ENCODE data around the gene FAM170B. TPM values are rescaled to one million over a fixed set of nuclear protein-coding genes. Genes with fewer than 3 reads are reported as not detected.

The FAM170B gene
- total RNA-seq, 1 experiment from 2014 or later = not detected

DNA sequence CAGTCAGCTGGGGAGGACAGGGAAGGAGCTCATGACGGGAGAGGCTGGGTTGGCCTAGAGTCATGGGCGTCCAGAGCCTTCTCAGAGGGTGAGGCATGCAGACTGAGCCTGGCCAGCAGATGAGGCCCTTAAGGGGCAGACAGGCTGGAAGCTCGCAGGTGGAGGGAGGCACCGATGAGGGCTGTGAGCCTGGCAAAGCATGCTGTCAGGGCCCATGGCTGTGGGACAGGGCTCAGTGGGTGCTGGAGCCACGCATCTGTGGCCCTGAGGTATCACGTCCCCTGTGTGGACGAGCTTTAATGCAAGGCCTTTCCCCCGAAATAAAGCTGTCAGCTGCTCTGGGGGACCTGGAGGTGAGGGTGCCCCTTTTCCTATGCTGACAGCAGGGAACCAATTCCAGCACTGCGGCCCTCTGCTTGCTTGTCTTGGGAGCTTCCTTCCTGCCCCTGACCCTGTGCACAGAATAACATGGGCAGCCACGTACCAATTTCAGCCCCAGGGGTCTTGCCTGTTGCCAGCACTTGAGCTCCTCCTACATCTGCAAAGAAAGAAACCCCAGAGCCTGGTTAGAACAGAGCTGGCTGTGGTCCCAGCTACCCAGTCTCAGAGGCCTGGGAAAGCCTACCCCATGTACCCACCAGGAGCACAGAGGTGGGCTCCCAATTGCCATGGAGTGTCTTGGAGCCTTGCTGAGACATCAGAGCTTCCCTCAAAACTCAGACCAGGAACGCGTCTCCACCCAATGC is 33.8 kb upstream of the FAM170B start:
- H3K9me3 ChIP-seq (ENCODE audit: control insufficient read depth, insufficient read depth, low read depth, low read length) = no peaks in the 10 kb centered on the region
- H3K27ac ChIP-seq (ENCODE audit: low read length) = no peak overlapping the region
- ATAC-seq (no peak), DNase-seq (ENCODE audit: low read depth, low spot score) (no peak)
- intact Hi-C loops (cut with micrococcal nuclease; ENCODE audit: unreplicated experiment) (no loop called here), in situ Hi-C loops (cut with HindIII; ENCODE audit: low pct_unique_long_range_greater_than_20kb, low sequenced_read_pairs) (no loop called here)
- CTCF ChIA-PET = no interaction called here
- no peak overlapping the region for H3K4me3 ChIP-seq (ENCODE audit: low read depth in 2 of 2, low read length in 2 of 2)
- POLR2A ChIA-PET = interaction anchor here (0.7 kb wide), 1 partner anchor 11 kb away, joined by 3 read pairs; no protein-coding TSS in a partner anchor
- no peaks in the 10 kb centered on the region for H3K36me3 ChIP-seq (ENCODE audit: control insufficient read depth, insufficient read depth, low read length)
- TF ChIP-seq, protein P1, sequence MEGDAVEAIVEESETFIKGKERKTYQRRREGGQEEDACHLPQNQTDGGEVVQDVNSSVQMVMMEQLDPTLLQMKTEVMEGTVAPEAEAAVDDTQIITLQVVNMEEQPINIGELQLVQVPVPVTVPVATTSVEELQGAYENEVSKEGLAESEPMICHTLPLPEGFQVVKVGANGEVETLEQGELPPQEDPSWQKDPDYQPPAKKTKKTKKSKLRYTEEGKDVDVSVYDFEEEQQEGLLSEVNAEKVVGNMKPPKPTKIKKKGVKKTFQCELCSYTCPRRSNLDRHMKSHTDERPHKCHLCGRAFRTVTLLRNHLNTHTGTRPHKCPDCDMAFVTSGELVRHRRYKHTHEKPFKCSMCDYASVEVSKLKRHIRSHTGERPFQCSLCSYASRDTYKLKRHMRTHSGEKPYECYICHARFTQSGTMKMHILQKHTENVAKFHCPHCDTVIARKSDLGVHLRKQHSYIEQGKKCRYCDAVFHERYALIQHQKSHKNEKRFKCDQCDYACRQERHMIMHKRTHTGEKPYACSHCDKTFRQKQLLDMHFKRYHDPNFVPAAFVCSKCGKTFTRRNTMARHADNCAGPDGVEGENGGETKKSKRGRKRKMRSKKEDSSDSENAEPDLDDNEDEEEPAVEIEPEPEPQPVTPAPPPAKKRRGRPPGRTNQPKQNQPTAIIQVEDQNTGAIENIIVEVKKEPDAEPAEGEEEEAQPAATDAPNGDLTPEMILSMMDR (IDR thresholded peaks at IDR 0.05) = no peak
- no peak for TF ChIP-seq SIN3A (IDR thresholded peaks at IDR 0.05; ENCODE audit: borderline replicate concordance, insufficient read depth, low read depth, low read length)
- no peak for TF ChIP-seq TCF7L2 (IDR thresholded peaks at IDR 0.05; ENCODE audit: low read depth, low read length)
- no peak for TF ChIP-seq POLR2AphosphoS5 (IDR thresholded peaks at IDR 0.05; ENCODE audit: low read depth, low read length)
- TF ChIP-seq, protein P2, sequence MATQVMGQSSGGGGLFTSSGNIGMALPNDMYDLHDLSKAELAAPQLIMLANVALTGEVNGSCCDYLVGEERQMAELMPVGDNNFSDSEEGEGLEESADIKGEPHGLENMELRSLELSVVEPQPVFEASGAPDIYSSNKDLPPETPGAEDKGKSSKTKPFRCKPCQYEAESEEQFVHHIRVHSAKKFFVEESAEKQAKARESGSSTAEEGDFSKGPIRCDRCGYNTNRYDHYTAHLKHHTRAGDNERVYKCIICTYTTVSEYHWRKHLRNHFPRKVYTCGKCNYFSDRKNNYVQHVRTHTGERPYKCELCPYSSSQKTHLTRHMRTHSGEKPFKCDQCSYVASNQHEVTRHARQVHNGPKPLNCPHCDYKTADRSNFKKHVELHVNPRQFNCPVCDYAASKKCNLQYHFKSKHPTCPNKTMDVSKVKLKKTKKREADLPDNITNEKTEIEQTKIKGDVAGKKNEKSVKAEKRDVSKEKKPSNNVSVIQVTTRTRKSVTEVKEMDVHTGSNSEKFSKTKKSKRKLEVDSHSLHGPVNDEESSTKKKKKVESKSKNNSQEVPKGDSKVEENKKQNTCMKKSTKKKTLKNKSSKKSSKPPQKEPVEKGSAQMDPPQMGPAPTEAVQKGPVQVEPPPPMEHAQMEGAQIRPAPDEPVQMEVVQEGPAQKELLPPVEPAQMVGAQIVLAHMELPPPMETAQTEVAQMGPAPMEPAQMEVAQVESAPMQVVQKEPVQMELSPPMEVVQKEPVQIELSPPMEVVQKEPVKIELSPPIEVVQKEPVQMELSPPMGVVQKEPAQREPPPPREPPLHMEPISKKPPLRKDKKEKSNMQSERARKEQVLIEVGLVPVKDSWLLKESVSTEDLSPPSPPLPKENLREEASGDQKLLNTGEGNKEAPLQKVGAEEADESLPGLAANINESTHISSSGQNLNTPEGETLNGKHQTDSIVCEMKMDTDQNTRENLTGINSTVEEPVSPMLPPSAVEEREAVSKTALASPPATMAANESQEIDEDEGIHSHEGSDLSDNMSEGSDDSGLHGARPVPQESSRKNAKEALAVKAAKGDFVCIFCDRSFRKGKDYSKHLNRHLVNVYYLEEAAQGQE (IDR thresholded peaks at IDR 0.05; ENCODE audit: insufficient read depth in 1 of 2, low read depth in 2 of 2, low read length in 1 of 2) = no peak
- no peaks in the 10 kb centered on the region for H3K4me1 ChIP-seq (ENCODE audit: control insufficient read depth, insufficient read depth, low read length)
- no peaks in the 10 kb centered on the region; the same call in 1 of the 2 replicates for H3K27me3 ChIP-seq (ENCODE audit: control insufficient read depth, insufficient read depth, low read length)
- no TSS peak for BruUV-seq (replicated peaks)

DNA sequence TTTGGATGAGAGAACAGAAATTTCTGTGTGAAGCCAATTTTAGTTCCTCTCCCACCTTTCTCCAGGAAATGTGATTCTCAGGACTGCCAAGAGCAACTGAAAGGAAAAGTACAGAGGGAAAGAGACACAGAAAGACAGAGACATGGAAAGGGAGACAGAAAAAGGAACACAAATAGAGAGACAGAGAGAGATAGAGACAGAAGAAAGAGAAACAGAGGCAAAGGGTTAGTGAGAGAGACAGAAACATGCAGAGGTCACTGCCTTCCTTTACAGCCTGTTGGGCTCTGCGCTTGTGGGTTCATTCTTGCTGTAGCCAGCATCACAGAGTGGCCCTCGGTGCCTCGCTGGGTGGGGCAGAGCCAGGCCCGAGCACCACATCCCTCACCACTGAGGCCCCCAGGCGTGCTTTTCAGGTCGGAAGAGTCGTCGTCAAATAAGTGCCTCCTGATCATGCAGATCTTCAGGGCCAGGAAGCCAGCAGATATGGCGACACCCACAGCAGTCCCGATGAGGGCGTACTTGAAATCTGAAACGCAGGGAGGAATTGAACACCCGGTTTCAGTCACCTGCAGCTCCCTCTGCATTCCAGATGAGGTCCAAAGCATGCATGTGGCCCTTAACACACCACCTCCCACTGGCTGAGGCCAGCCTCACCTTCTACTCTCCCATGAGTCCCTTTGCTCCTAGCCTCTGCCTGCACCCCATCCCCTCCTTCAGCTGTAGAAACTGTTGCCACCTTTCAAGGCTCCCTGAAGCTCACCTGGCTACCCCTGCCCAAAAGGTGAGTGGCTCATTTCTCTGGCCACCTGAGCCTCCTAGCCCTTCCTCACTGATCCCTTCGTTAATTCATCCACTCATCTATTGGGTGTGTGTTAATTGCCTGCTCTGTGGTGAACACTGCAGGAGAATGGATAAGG is 32.9 kb upstream of the FAM170B start:
- no TSS peak for BruUV-seq (replicated peaks)
- H3K27me3 ChIP-seq (ENCODE audit: control insufficient read depth, insufficient read depth, low read length) = no peaks in the 10 kb centered on the region; the same call in 1 of the 2 replicates
- no peaks in the 10 kb centered on the region for H3K4me1 ChIP-seq (ENCODE audit: control insufficient read depth, insufficient read depth, low read length)
- CTCF ChIA-PET = no interaction called here
- H3K27ac ChIP-seq (ENCODE audit: low read length) = no peak overlapping the region
- in situ Hi-C loops (cut with HindIII; ENCODE audit: low pct_unique_long_range_greater_than_20kb, low sequenced_read_pairs) = no loop called here
- TF ChIP-seq SIN3A (IDR thresholded peaks at IDR 0.05; ENCODE audit: borderline replicate concordance, insufficient read depth, low read depth, low read length) (no peak), POLR2AphosphoS5 (IDR thresholded peaks at IDR 0.05; ENCODE audit: low read depth, low read length) (no peak)
- TF ChIP-seq, protein P1 (IDR thresholded peaks at IDR 0.05) = no peak
- H3K36me3 ChIP-seq (ENCODE audit: control insufficient read depth, insufficient read depth, low read length) = no peaks in the 10 kb centered on the region
- intact Hi-C loops (cut with micrococcal nuclease; ENCODE audit: unreplicated experiment) = no loop called here
- POLR2A ChIA-PET = no interaction called here
- ATAC-seq (no peak), DNase-seq (ENCODE audit: low read depth, low spot score) (no peak)
- no peak overlapping the region for H3K4me3 ChIP-seq (ENCODE audit: low read depth in 2 of 2, low read length in 2 of 2)
- H3K9me3 ChIP-seq (ENCODE audit: control insufficient read depth, insufficient read depth, low read depth, low read length) = no peaks in the 10 kb centered on the region
